Kidney epithelial cell (primary cell): Measurements from ENCODE around the gene IMMP2L. TPM values are rescaled to one million over a fixed set of nuclear protein-coding genes. Genes with fewer than 3 reads are reported as not detected.

Source experiments
- DNase-seq: peaks from one replicate; pipeline ENCODE4 v3.0.0-alpha.2; 2010; ENCODE audit warnings: low read depth
- H3K27me3 ChIP-seq: 2 replicates; pipeline ENCODE4 v1.6.0; 2011; ENCODE audit warnings: low read length; ENCODE audit not compliant: control insufficient read depth, insufficient read depth
- H3K36me3 ChIP-seq: 2 replicates; pipeline ENCODE4 v1.5.1; 2011; ENCODE audit warnings: low read length; ENCODE audit not compliant: control insufficient read depth, insufficient read depth
- H3K4me3 ChIP-seq: 2 replicates; pipeline ENCODE4 v1.5.1; 2011; ENCODE audit warnings: low read depth, mild to moderate bottlenecking, control low read depth, low read length
- total RNA-seq: library from RNA; depleted of rRNA; stranded (reverse); fragments of >200 nt; gene quantifications from 2 replicates; pipeline ENCODE4 v1.2.3, GENCODE V29; 2015
- TF ChIP-seq, protein P1 (sequence below): IDR thresholded peaks from 2 replicates; pipeline ENCODE4 v1.5.1; 2011; ENCODE audit warnings: mild to moderate bottlenecking, moderate library complexity, low read length, control low read depth, inconsistent platforms; ENCODE audit not compliant: insufficient read depth, poor library complexity, severe bottlenecking

The IMMP2L gene
- total RNA-seq, 1 donor from 2014 or later: 30.8 TPM

DNA sequence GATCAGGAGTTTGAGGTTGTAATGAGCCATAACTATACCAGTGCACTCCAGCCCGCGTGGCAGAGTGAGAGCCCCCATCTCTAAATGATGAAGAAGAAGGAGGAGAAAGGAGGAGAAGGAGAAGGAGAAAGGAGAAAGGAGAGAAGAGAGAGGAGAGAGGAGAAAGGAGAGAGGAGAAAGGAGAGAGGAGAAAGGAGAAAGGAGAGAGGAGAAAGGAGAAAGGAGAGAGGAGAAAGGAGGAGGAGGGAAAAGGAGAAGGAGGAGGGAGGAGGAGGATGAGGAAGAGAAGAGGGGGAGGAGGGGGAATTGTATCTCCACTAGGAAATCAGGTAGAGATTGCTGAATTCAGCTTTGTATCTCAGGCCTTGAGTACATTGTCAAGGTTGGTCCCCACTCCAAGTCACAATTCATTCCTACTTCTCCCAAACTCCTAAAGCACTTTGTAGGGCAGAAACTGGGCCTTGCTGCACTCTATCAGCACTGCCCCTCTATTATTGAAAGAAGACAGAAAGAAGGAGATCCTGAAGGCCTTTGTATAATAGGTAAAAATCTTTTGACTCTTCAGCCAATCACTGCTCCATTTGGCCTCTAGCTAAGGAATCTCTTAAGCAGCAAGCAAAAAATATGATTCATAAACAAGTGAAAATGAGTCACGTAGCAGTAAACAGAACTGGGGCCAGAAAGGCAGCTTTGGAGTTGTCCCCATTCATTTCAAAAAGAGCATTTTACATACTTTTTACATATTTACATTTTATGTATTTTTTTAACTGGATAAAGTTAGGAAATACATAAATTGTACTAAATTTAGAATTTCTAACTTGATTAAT, 178.0 kb downstream of the IMMP2L start:
- H3K4me3 ChIP-seq: no peak overlapping the region
- H3K27me3 ChIP-seq: no peaks in the 10 kb centered on the region
- TF ChIP-seq, protein P1, sequence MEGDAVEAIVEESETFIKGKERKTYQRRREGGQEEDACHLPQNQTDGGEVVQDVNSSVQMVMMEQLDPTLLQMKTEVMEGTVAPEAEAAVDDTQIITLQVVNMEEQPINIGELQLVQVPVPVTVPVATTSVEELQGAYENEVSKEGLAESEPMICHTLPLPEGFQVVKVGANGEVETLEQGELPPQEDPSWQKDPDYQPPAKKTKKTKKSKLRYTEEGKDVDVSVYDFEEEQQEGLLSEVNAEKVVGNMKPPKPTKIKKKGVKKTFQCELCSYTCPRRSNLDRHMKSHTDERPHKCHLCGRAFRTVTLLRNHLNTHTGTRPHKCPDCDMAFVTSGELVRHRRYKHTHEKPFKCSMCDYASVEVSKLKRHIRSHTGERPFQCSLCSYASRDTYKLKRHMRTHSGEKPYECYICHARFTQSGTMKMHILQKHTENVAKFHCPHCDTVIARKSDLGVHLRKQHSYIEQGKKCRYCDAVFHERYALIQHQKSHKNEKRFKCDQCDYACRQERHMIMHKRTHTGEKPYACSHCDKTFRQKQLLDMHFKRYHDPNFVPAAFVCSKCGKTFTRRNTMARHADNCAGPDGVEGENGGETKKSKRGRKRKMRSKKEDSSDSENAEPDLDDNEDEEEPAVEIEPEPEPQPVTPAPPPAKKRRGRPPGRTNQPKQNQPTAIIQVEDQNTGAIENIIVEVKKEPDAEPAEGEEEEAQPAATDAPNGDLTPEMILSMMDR: no peak
- no peaks in the 10 kb centered on the region for H3K36me3 ChIP-seq
- DNase-seq: no peak

DNA sequence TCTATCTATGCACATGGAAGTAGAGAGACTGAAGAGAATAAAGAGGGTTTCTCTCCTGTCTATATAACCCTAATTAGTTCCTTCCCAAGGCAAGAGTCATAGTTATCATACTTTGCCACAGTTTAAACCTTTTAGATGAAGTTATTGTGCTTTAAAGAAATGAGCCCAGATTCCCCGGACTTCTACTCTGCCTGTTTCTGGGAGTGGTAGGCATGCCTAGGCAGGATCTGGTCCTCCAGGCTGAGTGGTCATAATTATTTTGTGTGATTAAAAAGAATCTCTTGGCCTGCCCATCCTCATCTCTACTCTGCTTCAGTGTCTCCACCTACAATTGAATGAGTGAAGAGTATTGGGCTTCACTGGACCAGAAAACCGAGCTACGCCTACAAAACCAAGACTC, 179.2 kb downstream of the IMMP2L start:
- H3K4me3 ChIP-seq: no peak overlapping the region
- H3K36me3 ChIP-seq: no peaks in the 10 kb centered on the region
- TF ChIP-seq, protein P1: no peak
- DNase-seq: no peak
- H3K27me3 ChIP-seq: no peaks in the 10 kb centered on the region

DNA sequence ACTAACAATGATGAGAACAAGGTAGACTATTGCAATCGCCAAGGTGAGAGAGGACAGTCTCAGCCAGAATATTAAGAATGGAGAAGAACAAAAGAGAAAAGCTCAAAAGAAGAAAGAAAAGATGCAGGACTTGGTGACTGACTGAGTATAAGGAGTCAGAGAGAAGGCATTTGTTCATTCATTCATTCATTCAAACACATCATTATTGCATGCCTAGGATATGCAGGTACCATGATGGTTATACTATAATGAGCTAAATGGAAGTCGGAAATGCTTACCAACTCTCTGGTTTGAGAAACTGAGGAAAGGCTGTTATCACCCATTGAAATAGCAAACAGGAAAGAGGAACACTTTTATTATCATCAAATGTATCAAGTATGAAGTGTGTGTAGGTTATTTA, 180.7 kb downstream of the IMMP2L start:
- H3K4me3 ChIP-seq: no peak overlapping the region
- H3K27me3 ChIP-seq: no peaks in the 10 kb centered on the region
- DNase-seq: no peak
- TF ChIP-seq, protein P1: no peak
- H3K36me3 ChIP-seq: no peaks in the 10 kb centered on the region

DNA sequence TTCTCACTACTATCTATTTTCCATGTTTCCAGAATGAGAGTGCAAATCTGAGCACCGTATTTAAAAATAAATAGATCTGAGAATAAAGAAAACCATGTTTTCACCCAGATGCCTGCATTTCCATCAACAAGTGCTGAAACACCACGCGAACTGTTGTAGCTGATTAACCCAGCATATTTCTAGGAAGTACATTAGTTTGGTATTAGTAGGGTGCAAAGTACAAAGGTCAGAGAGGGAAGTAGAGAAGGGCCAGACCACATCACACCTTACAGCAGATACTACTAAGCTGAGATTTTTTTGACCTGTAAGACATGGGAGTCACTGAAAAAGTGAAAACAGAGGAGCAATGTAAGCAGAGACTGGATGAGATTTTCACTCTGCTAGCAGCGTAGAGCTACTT, 181.3 kb downstream of the IMMP2L start:
- DNase-seq: no peak
- H3K27me3 ChIP-seq: no peaks in the 10 kb centered on the region
- TF ChIP-seq, protein P1: no peak
- no peaks in the 10 kb centered on the region for H3K36me3 ChIP-seq
- H3K4me3 ChIP-seq: no peak overlapping the region

DNA sequence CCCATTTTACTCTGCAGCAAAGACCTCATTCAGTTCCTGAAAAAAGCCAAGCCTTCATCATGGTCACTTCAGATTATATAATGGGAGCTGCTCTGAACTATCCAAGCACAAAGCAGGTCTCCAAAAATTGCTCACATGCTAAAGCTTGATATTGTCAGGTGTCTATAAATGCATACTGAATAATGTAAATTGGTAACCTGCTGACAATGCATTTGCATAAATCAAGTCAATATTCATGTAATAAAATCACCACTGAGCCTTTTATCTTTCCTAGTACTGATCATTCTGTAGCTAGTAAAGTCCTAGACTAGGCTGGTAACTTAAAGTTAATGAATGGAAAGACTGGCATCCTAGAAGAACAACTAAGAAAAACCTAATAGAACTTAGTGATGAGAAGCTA, 188.3 kb downstream of the IMMP2L start:
- TF ChIP-seq, protein P1: no peak
- no peaks in the 10 kb centered on the region for H3K36me3 ChIP-seq
- H3K27me3 ChIP-seq: no peaks in the 10 kb centered on the region
- no peak overlapping the region for H3K4me3 ChIP-seq
- DNase-seq: no peak

DNA sequence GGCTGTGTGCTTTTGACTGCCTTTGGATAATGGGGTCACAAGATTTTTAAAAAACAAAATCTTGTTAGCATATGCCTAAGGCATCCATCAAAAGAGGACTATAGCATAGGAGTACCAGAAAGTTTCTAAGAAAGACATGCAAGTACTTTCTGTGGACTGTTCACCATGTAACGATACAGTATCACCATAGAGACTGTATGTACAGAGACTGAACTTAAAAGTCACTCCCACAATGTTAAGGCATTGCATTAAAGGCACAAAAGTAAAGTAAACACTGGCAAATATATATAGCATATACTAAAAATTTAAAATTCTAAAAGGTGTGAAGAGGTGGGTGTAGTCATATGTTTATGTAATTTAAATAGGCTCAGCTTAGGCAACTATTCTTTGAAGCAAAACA, 190.9 kb downstream of the IMMP2L start:
- Histone ChIP-seq H3K36me3 (no peaks in the 10 kb centered on the region), H3K4me3 (no peak overlapping the region), H3K27me3 (no peaks in the 10 kb centered on the region)
- TF ChIP-seq, protein P1: no peak
- DNase-seq: no peak
